GM13976 (cell line): ENCODE data around the gene RNF19B.

Experiments
- DNase-seq: peaks from one replicate; pipeline ENCODE4 v3.0.0; 2012; ENCODE audit warnings: low spot score
- in situ Hi-C: fragments of 300-500 bp; cut with MboI; formaldehyde crosslinking; loops from one replicate; pipeline ENCODE4 v1.12.0; 2022; ENCODE audit warnings: low sequenced_read_pairs, mixed read lengths, inconsistent platforms; ENCODE audit not compliant: unreplicated experiment
- TF ChIP-seq, protein P1 (sequence below): IDR thresholded peaks from 2 replicates; pipeline ENCODE4 v1.5.1; 2012; ENCODE audit warnings: borderline replicate concordance, mild to moderate bottlenecking; ENCODE audit not compliant: insufficient read depth; ENCODE audit errors: extremely low read depth, missing control alignments, control extremely low read depth

The RNF19B gene

DNA sequence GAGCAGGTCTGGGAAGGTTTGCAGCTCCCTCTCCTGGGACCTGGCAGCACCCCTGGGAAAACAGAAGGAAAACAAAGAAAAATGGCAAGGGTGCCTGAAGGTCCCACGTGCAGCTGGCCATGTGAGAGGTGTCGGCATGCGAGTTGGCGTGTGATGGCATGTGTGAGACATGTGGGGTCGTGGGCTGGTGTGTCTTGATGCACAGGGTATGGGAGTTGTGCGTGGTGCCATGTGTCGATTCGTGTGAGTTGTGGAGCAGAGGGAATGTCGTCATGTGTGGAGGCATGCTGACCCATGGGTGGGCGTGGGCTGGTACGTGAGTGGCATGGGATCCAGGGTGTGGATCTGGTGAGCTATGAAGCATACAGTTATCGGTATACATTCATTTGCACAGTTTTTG lies 77.0 kb downstream of the RNF19B start:
- TF ChIP-seq, protein P1, sequence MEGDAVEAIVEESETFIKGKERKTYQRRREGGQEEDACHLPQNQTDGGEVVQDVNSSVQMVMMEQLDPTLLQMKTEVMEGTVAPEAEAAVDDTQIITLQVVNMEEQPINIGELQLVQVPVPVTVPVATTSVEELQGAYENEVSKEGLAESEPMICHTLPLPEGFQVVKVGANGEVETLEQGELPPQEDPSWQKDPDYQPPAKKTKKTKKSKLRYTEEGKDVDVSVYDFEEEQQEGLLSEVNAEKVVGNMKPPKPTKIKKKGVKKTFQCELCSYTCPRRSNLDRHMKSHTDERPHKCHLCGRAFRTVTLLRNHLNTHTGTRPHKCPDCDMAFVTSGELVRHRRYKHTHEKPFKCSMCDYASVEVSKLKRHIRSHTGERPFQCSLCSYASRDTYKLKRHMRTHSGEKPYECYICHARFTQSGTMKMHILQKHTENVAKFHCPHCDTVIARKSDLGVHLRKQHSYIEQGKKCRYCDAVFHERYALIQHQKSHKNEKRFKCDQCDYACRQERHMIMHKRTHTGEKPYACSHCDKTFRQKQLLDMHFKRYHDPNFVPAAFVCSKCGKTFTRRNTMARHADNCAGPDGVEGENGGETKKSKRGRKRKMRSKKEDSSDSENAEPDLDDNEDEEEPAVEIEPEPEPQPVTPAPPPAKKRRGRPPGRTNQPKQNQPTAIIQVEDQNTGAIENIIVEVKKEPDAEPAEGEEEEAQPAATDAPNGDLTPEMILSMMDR = no peak
- in situ Hi-C loops = no loop called here
- no peak for DNase-seq

DNA sequence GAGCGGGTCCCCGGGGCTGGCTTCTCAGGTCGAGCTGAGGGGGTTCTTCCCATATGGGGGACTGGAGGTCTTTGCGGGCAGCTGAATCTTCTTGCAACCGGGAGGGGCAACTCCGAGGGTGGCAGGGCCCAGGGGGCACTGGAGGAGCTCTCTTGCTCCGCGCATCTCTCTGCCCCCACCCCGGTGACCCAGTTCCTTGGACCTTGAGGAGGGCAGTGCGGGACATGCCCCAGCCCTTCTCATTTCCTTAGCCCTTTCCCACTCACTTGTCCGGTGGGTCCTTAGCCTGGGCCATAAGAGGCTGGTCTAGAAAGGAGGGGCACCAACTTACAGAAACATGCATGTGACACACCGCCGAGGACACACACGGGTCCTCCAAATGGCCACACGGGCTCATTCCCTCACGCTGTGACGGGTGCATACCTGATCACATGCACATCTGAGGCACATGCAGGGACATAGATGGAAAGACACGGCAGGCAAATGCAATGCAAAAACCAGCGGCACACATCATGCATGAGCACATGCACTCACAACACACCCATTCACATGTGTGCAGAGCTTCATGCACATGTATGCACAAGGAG lies 77.7 kb downstream of the RNF19B start:
- in situ Hi-C loops = no loop called here
- no peak for DNase-seq
- TF ChIP-seq, protein P1 = no peak
